Central memory CD4-positive, alpha-beta T cell (primary cell): ENCODE results near the gene DGKA.

ENCODE experiments used
- DNase-seq: peaks from one replicate; pipeline ENCODE4 v3.0.0; 2022

DGKA gene

DNA sequence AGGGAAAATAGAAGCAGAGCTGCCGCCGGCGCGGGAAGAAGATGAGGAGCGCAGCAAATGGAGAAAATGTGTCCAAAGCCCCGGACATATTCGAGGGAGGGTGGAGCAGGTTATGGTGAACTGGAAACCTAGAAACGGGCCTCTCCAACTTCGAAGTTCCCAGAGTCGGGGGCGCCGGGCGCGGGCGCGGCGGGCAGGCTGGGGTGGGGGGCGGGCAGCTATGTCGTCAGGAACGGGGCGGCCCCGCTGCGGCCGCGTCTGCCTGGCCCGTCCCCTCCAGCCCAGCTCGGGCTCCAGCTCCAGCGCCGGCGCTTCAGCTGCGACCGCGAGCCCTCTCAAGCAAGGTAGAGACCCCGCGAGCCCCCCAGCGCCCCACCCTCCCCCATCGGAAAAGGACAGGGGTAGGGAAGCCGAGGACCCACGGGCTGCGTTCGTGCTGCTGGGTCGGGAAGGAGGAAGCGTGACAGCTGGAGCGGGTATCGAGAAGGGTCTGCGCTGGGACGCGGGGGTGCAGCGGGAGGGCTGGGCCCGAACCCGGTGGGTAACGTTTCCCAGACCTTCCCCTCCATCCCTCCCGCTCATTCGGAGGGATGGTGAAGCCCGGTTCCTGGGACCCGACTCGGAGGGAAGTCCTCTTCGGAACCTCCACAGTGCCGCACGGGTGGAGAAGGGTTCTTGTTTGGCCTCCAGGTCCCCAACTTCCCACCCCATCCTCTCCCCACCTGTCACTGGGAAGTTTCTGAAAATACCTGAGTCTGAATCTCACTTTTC lies 1.0 kb downstream of the DGKA start:
- no peak for DNase-seq

DNA sequence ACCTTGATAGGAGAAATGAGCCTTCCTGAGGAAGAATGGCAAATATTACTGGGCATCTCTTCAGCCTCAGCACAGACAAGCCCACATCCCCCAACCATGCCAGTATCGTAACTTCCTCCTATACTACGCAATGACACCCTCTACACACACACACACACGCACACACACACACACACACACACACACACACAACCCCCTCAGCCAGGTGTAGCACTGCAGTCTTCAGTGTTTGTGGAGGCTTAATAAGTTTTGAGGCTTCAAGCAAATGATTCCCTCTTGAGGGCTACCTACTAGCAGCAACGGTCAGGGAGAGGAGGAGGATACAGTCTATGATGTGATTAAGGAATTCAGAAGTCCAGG lies 1.6 kb downstream of the DGKA start:
- peak; percentile 52 for DNase-seq

DNA sequence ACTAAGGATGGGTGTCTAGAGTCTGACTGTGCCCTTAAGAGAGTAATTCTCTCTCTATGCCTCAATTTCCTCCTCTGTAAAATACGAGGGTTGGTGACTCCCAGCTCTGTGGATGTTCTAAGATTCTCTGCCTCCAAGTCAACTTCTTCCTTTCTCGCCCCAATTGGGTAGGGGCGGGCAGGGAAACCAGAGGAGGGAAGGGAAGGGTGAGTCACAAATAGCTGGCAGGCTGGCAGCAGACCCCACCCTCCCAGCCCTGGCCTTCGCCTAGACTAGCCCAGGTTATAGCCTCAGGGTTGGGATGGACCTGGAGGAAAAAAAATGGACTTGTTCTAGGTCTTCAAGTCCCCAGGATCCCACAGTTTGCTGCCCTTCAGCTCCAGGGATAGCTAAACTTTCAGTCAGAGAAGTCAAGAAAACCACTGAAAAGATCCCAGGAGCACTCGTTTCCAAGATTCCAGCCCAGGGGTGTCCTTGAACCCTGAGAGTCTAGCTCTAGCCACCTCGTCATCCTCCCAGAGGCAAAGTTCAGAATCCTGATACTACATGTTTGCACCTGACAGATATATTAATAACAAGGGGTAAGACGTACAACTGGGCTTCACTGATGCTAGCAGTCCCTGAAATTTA lies 2.3 kb downstream of the DGKA start:
- DNase-seq = no peak

DNA sequence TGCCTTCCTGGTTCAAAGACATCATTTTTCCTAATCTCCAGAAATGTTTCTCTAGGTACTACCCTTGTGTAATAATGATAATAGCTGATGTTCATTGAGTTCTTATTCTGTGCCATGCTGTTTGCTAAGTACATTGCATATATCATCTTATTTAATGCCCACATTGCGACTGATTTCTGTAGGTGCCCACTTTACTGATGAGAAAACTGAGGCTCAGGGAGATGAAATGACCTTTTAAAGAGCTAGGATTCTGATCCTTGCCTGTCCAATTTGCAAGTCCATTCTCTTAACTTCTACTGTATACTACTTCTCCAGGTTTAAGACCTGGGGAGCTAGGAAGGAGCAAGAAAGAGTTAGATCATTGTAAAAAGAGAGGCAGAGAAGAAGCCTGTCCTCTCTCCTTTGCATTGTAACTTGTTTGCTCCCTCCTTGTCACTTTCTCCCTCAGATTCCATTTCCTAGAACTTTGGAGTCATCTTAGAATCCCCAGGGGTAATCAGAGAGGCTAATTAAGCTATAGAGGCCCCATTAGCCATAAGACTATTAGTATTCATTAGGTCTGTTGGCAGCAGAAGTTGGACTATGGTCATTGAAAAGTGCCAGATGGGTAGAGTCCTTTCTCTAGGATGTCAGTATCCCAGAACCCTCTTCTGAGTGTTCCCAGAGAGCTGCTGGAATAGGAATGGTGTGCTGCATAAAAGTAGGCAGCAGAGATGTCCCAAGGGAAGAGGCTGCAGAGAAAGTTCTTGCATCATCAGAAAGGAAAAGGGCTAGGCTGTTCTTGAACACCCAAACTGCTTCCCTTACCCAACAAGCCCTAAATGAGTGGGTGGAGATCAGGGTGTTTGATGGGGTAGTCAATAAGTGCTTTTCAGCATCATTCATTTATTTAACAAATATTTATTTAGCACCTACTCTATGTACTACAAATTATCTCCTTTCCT lies 3.1 kb downstream of the DGKA start:
- no peak for DNase-seq

DNA sequence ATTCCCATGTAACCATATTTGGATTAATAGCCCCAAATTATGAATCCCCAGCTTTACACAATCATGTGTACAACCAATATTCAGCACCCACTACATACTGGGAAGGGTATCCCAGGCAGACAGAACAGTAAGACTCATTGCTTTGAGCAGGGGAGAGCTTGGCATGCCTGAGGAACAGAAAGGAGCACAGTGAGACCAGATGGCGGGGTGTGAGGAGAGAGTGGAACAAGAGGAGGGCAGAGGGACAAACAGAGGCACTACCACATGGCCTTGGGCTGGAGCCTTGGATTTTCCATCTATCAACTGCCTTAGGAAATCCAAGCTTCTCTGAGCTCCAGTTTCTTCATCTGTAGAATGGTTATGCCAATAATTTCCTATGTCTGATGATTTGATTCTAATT lies 3.8 kb downstream of the DGKA start:
- no peak for DNase-seq

DNA sequence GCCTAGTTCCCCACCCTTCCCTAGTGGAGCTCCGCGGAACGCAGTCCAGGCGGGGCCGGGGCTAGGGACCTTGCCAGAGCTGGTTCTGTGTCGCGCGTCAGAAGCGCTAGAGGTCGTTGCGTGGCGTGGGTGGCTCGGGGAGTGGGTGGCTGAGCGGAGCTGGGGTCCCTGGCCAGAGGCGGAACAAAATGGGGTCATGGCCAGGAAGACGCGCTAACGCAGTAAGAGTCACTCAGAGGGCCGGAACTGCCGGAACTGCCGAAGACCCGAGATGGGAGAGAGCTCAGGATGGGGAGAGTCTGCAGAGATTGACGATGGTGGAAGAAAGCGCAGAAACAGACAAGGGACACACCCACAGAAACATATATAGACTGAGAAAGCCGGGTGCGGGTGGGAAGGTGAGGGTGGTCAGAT lies 4.8 kb downstream of the DGKA start:
- DNase-seq = peak; percentile 18

DNA sequence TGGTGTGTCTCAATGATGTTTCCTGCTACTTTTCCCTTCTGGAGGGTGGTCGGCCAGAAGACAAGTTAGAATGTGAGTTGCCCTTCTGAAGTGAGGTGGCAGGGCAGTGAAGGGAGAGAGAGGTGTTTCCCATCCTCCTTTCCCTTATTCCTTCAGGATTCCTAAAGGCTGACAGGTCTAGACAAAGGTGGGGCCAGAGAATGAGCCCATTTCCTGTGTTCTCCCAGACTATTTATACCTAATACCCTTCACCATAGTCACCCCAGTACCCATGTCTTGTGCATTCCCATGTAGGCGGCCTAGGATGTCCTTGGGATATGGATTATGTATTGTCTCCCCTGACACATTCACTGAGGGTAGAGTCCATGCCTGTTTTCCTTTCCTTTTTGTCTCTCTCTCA lies 7.0 kb downstream of the DGKA start:
- DNase-seq = no peak

DNA sequence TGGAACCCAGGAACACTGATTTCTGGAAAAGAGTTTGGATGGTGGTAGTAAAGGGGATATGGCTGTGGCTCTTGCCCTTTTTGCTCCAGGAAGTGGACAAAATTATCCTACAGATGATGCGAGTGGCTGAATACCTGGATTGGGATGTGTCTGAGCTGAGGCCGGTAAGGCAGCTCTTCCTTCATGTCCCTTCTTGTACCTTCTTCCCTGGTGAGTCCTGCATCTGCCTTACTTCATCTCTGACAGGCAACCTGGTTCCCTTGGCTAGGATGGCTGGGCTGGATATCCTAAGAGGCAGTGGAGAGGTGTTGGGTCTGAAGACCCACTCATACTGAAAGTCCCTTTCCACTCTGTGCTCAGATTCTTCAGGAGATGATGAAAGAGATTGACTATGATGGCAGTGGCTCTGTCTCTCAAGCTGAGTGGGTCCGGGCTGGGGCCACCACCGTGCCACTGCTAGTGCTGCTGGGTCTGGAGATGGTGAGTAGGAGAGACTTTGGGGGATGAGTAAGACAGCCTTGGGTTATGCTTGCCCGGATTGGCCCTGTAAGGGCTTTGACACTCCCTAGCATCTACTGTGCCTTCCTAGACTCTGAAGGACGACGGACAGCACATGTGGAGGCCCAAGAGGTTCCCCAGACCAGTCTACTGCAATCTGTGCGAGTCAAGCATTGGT lies 8.0 kb downstream of the DGKA start:
- no peak for DNase-seq

DNA sequence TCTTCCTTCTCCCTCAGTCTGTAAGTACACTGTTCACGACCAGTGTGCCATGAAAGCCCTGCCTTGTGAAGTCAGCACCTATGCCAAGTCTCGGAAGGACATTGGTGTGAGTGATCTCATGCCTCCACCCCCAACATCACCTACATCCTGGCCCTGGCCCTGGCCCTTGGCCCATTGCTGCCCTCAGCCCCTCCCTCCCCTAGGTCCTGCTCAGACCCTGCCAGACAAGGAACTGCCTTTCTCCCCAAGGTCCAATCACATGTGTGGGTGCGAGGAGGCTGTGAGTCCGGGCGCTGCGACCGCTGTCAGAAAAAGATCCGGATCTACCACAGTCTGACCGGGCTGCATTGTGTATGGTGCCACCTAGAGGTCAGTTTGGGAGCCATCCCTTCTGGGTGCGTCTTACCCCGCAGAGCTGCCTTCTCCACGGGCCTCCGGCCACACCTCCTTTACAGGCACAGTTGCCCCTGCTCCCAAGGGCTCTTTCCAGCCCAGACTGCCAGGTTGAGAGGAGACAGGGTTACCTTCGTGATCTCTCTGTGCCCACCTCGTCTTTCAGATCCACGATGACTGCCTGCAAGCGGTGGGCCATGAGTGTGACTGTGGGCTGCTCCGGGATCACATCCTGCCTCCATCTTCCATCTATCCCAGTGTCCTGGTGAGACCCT lies 9.2 kb downstream of the DGKA start:
- peak; percentile 79 for DNase-seq

DNA sequence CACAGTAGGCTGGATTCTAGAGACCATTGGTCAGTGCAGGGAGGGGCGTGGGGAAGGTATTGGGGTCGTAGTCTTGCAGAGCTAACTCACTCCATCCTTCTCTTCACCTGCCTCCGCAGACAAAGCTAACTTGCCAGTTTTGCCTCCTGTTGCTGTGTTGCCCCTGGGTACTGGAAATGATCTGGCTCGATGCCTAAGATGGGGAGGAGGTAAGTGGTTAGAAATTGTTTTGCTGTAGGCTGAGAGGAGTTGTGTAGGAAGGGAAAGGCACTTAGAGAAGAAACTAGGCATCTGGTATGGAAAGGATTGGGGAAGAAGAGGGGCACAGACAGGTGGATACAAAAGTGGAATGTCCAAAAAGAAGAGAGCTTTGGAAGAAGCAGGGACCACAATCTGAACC lies 11.1 kb downstream of the DGKA start:
- no peak for DNase-seq

DNA sequence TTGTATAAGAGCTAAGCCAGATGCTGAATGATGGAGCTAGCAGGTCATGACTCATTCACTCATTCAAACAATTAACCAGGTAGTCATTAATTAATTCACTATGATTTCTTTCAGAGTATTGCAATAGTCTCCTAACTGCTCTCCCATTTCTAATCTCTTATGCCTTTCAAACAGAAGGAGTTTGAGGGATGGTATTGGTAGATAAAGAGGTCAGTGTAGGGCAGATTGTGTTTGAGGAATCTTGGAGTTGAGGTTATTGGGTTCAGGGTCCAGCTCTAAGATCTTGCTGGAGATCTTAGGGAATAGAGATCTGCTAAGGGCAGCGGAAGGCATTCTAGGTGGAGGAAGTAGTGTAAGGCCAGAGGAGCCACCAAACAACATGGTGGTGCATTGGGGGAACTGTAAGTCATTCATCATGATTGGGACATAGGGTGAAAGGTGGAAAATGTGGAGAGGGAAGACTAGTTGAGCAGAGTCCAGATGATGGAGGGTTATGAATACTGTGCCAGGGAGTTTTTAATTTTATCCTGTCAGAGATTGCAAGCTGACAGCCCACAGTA lies 11.7 kb downstream of the DGKA start:
- DNase-seq = no peak

DNA sequence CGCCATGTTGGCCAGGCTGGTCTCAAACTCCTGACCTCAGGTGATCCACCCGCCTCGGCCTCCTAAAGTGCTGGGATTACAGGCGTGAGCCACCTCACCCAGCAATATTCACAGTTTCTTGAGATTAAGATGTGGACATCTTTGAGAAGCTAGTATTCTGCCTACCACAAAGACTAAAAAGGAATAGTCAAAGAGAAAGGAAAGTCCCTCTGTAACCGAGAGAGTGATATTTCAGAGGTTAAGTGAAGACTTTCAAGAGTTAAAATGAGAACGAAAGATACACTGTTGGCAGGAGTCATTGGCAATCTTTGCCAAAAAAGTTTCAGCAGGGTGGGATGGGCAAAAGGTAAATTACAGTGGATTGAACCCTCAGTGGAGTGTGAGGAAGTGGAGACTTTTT lies 15.6 kb downstream of the DGKA start:
- no peak for DNase-seq

DNA sequence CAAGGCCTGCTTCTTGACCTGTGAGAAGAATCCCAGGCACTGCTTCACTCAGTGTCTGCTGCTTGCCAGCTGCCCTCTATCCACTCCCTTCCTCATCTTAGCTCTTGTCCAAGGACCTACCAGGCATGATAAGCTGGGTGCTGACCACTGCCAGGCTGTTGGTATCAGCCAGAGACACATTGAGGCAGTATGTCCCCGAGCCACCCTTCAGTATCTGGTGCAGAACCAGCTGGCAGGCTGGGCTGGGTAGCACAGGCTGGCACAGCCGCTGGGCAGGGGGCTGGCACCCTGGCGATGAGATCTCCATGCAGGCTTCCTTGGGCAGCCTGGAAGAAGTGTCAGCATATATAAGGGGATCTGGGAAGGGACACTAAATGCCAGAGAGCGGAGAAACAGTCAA lies 24.4 kb downstream of the DGKA start:
- DNase-seq = no peak

DNA sequence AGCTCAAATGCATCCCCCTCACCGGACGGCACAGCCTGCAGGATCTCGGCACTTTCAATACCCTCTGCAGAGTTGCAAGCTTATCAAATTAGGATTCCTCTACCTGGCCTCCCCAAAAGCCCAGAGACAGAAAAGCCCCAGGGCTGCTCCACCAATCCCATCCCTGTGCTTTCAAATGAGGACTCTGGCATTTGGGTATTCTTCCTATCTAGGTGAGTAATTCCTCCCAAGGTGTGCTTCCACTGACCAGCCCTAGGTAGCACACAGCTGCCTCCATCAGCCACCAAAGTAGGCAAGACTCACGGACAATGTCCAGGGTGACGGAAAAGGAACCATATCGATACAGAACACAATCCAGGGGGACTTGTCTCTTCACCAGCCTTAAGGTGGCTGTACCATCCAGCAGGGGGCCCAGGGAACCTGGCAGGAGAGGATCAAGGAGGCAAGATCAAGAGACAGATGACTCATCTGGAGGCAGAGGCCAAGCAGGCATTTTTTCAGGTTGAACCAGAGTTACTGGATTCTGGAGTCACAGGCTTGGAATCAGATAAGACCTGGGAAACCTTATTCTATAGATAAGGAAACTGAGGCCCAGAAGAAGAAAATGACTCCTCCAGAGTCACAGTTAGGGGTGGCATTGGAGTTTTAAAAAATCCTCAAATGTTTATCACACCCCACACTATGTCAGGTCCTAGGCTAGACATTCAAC lies 25.0 kb downstream of the DGKA start:
- DNase-seq = peak; percentile 24

DNA sequence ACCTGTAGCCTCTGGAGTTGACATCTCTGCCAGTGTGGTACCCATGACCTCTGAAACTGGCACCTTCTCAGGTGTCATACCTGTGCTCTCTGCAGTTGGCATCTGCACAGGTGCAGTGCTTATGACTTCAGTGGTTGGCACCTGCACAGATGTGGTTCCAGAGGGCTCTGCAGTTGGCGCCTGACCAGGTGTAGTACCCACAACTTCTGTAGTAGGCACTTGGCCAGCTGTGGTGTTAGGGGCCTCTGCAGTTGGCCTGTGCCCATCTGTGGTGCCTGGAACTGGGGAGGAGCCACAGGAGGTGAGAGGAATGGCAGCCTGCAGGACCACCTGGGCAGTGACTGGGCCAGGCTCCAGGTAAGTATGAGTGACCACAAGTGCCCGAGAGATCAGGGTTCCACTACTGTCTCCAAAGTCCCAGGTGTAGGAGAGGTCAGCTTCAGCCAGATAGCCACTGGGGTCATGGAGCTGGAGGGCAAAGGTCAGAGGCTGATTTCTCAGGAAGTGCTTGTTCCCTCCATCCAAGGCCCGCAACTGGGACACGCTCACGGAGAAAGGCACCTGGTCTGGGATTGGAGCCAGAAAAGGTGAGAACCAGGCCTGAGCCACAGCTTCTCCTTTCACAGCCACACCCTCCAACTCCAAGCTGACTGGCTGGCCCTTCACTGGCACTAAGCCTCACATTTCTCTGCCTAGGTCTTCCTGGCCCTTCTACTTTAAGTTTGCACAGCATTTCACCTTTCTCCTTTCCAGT lies 26.3 kb downstream of the DGKA start:
- no peak for DNase-seq

DNA sequence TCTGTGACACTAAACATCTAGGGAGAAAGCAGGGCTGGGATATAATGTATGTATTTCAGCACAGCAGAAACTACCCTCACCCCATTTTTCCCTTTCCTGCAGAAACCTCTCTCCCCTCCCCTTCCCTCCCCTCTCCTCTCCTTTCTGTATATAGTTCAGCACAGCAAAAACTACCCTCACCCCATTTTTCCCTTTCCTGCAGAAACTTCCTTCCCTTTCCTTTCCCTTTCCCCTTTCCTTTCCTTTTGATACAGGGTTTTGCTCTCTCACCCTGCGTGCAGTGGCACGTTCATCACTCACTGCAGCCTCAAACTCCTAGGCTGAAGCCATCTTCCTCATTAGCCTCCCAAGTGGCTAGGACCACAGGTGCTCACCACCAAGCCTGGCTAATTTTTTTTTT lies 32.8 kb downstream of the DGKA start:
- no peak for DNase-seq

DNA sequence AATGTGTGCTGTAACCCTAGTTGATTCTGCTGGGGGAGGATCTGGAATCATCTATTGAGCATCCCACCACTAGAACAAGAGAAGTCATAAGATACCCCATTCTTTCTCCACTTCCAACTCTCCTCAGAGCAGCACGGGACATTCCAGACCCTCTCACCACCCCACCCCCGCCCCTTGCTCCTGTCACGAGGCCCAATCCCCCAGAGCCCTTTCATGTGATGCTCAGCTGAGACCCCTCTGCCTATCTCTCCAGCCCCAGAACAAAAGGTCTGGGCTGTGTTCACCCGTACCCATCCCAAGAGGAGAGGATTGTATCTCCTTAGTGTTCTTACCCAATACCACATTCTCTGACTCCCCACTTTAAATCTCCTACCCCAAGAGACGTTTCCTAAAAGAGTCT lies 34.3 kb downstream of the DGKA start:
- DNase-seq = no peak

DNA sequence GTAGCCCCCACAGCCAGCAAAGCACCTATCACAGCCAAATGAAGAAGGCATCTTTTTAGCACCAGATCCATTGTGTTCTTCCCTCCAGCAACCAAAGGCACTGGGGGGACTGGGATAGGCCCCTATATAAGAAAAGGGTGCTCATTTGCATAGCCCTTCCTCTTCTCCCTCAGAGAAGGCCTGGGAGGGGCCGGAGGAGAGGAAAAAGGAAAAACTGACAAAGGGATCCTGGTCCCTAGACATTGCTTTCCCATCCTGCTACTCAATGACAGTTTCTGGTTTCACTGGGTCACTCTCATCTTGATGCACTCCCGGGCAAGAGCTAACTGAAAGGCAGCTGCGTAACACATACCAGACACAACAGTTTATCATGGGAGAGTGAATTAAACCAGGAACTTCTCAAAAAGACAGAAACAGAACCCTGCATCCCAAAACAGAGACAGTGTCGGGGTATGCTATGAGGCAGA lies 35.0 kb downstream of the DGKA start, which contains the start of gene PMEL:
Gene PMEL (minus strand): TSS at position 102 of the 467 bp plus-strand sequence. CDS start 31 bp downstream, at position 71.
- DNase-seq = no peak

DNA sequence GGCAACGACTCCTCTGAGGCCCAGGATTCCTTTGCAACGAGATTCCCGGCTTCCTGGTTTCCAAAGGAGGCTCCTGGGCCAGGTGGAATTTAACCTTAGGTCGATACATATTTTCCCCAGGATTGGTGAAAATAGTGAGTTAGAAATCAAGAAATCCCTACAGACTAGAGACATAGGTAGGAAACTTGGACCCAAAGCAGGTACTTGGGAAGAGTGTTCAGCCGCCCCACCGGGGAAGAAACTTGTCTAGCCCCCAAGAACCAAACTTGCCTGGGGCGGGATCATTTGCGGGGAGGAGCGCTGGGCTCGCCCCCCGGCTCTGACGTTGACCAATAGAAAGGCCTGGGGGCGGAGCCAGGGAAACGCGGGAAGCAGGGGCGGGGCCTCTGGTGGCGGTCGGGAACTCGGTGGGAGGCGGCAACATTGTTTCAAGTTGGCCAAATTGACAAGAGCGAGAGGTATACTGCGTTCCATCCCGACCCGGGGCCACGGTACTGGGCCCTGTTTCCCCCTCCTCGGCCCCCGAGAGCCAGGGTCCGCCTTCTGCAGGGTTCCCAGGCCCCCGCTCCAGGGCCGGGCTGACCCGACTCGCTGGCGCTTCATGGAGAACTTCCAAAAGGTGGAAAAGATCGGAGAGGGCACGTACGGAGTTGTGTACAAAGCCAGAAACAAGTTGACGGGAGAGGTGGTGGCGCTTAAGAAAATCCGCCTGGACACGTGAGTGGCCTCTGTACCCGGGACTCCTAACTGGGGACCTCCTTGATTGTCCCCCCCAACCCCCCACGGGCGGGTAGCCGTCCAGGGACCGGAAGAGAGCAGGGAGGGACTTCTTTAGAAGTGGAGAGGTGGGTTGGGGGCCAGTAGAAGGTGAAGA lies 35.7 kb downstream of the DGKA start, which contains the start of gene CDK2:
Gene CDK2 (plus strand): TSS at position 423 of the 874 bp plus-strand sequence. CDS start 179 bp downstream, at position 602.
- peak; percentile 78 for DNase-seq
